Body of pancreas (tissue), 4 donors: ENCODE measurements around the gene MBD2.

Experiments used
- POLR2A ChIP-seq, 3 donors: fragments of 450-650 bp; IDR thresholded peaks; one replicate each; pipeline ENCODE4 v1.6.1; 2016; ENCODE audit warnings: antibody characterized with exemption in 3 of 3, mild to moderate bottlenecking in 2 of 3
- TF ChIP-seq, protein P1 (sequence below), 7 experiments: fragments of 450-650 bp in 4 of 7; fragments of 200-600 bp in 3 of 7; sonication (generic) in 3 of 7; IDR thresholded peaks; one replicate each; pipeline ENCODE4 v1.5.1; 2016 to 2019; ENCODE audit warnings: antibody characterized with exemption in 7 of 7

DNA sequence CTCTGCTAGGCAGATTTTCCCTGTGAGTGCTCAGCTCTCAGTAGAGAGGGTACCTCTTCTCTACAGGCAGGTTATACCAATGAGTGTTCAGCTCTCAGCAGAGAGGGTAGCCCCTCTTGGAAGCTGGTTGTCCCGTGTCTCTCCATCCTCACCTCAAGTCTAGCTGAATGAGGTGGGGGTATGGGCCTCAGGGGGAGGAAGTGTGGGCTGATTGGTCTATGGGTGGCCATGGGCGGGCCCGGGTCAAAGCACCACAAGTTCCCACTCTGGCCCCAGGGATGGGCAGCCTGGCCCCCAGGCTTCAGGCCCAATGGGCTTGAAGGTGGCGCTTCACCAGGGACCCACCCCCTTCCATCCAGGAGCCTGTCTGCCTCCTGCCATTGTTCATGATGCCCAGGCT lies 17.0 kb upstream of the MBD2 start:
- TF ChIP-seq, protein P1, sequence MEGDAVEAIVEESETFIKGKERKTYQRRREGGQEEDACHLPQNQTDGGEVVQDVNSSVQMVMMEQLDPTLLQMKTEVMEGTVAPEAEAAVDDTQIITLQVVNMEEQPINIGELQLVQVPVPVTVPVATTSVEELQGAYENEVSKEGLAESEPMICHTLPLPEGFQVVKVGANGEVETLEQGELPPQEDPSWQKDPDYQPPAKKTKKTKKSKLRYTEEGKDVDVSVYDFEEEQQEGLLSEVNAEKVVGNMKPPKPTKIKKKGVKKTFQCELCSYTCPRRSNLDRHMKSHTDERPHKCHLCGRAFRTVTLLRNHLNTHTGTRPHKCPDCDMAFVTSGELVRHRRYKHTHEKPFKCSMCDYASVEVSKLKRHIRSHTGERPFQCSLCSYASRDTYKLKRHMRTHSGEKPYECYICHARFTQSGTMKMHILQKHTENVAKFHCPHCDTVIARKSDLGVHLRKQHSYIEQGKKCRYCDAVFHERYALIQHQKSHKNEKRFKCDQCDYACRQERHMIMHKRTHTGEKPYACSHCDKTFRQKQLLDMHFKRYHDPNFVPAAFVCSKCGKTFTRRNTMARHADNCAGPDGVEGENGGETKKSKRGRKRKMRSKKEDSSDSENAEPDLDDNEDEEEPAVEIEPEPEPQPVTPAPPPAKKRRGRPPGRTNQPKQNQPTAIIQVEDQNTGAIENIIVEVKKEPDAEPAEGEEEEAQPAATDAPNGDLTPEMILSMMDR (IDR thresholded peaks at IDR 0.05) = no peak
- no peak for TF ChIP-seq POLR2A (IDR thresholded peaks at IDR 0.05)
